Naive thymus-derived CD4-positive, alpha-beta T cell (primary cell): ENCODE data around the gene OLR1. TPM values are rescaled to one million over a fixed set of nuclear protein-coding genes. Genes with fewer than 3 reads are reported as not detected.
A peak's percentile ranks its signal among the peaks of the same experiment; 100 is the strongest.

Experiments used
- ATAC-seq: fragments of 150-1000 bp; cut with Tn5 transposase; 2 replicates; pipeline ENCODE4 v1.10.0; 2021; ENCODE audit warnings: mild to moderate bottlenecking, moderate library complexity
- CTCF ChIA-PET: fragments of 350-600 bp; sonication (Branson Sonifier 250); formaldehyde crosslinking; loops from one replicate; lab custom pipeline; 2021; ENCODE audit warnings: antibody characterized with exemption; lab: Charles Lee
- POLR2A ChIA-PET: fragments of 350-600 bp; sonication (Branson Sonifier 250); formaldehyde crosslinking; loops from one replicate; lab custom pipeline; 2021; ENCODE audit warnings: antibody characterized with exemption, inconsistent platforms; lab: Charles Lee
- DNase-seq, 9 donors: peaks; one replicate each; pipeline versions ENCODE4 v3.0.0 to v3.0.0-alpha.2; 2020 to 2022; ENCODE audit warnings: mixed read lengths in 1 of 9
- H3K27ac ChIP-seq: one replicate; pipeline ENCODE4 v1.7.0; 2013; ENCODE audit warnings: mild to moderate bottlenecking, low read depth, low read length, moderate library complexity
- H3K27me3 ChIP-seq, 2 donors: one replicate each; pipeline ENCODE4 v1.7.0; 2013; ENCODE audit warnings: low read length in 2 of 2, mild to moderate bottlenecking in 2 of 2, moderate library complexity in 2 of 2; ENCODE audit not compliant: control insufficient read depth in 2 of 2, insufficient read depth in 2 of 2
- H3K36me3 ChIP-seq, 3 experiments: 1 replicate in 2 of 3; 2 replicates in 1 of 3; pipeline ENCODE4 v1.7.0; 2013; ENCODE audit warnings: low read length in 3 of 3, mild to moderate bottlenecking in 3 of 3, moderate library complexity in 1 of 3; ENCODE audit not compliant: insufficient read depth in 3 of 3, control insufficient read depth in 2 of 3
- H3K4me1 ChIP-seq, 2 donors: one replicate each; pipeline ENCODE4 v1.7.0; 2013; ENCODE audit warnings: low read length in 2 of 2, mild to moderate bottlenecking in 2 of 2, moderate library complexity in 1 of 2; ENCODE audit not compliant: control insufficient read depth in 2 of 2, insufficient read depth in 2 of 2
- H3K4me3 ChIP-seq: 2 replicates; pipeline ENCODE4 v1.7.0; 2013; ENCODE audit warnings: mild to moderate bottlenecking, low read length
- H3K9me3 ChIP-seq, 3 experiments: 1 replicate in 2 of 3; 2 replicates in 1 of 3; pipeline ENCODE4 v1.7.0; 2013; ENCODE audit warnings: low read length in 3 of 3; ENCODE audit not compliant: control insufficient read depth in 2 of 3
- H3K27ac Mint-ChIP-seq, 9 donors: one replicate each; pipeline ENCODE4 v1.8.0; 2020 to 2022; ENCODE audit warnings: mixed read lengths in 9 of 9, mild to moderate bottlenecking in 8 of 9, moderate library complexity in 5 of 9, inconsistent platforms in 2 of 9
- H3K27me3 Mint-ChIP-seq, 5 donors: one replicate each; pipeline ENCODE4 v1.8.0; 2021 to 2022; ENCODE audit warnings: mixed read lengths in 5 of 5, mild to moderate bottlenecking in 1 of 5
- H3K36me3 Mint-ChIP-seq, 5 donors: one replicate each; pipeline ENCODE4 v1.8.0; 2020 to 2022; ENCODE audit warnings: mixed read lengths in 5 of 5, mild to moderate bottlenecking in 3 of 5, inconsistent platforms in 1 of 5
- H3K4me1 Mint-ChIP-seq, 7 donors: one replicate each; pipeline ENCODE4 v1.8.0; 2020 to 2022; ENCODE audit warnings: mixed read lengths in 7 of 7, mild to moderate bottlenecking in 3 of 7, inconsistent platforms in 1 of 7
- H3K4me3 Mint-ChIP-seq, 10 donors: one replicate each; pipeline ENCODE4 v1.8.0; 2020 to 2022; ENCODE audit warnings: mild to moderate bottlenecking in 10 of 10, mixed read lengths in 10 of 10, moderate library complexity in 6 of 10, inconsistent platforms in 2 of 10
- H3K9me3 Mint-ChIP-seq, 11 donors: one replicate each; pipeline ENCODE4 v1.8.0; 2020 to 2022; ENCODE audit warnings: mixed read lengths in 11 of 11, mild to moderate bottlenecking in 4 of 11, inconsistent platforms in 1 of 11, moderate library complexity in 1 of 11
- intact Hi-C, 2 donors: fragments of 100-400 bp; cut with micrococcal nuclease; formaldehyde crosslinking; loops; one replicate each; pipeline ENCODE4 v1.15.1; 2023
- polyA plus RNA-seq, 2 donors: library from polyadenylated mRNA; unstranded; fragments of 300-500 nt; fragmentation: Illumina TruSeq; gene quantifications; one replicate each; pipeline ENCODE4 v1.2.3, GENCODE V29; 2021
- total RNA-seq, 6 experiments: library from RNA in 5 of 6; stranded (reverse) in 5 of 6; gene quantifications; 1 replicate in 5 of 6; 2 replicates in 1 of 6; pipeline ENCODE4 v1.2.3 and lab custom pipeline; 2021 to 2026

The OLR1 gene
- total and polyA plus RNA-seq, 7 experiments from 2014 or later: 3.1 to 4.0 TPM; not detected in 5

- H3K4me1 ChIP-seq: no peaks in the 10 kb centered on the region
- Mint-ChIP-seq H3K36me3 (no peaks in the 10 kb centered on the region), H3K4me3 (no peak overlapping the region), H3K4me1 (peaks cover 0 to 2% (median 0%) of the 10 kb centered on the region in 7 donors), H3K27ac (no peak overlapping the region), H3K27me3 (peaks cover 10 to 45% (median 19%) of the 10 kb centered on the region in 5 donors), H3K9me3 (peaks cover 0 to 2% (median 0%) of the 10 kb centered on the region in 11 donors)
- ATAC-seq (no peak), DNase-seq (no peak)
- H3K27me3 ChIP-seq: no peaks in the 10 kb centered on the region
- intact Hi-C loops: no loop called here
- POLR2A ChIA-PET: no interaction called here
- no peaks in the 10 kb centered on the region for H3K9me3 ChIP-seq
- CTCF ChIA-PET: interaction anchor here (1.0 kb wide), 1 partner anchor 21 kb away, joined by 4 read pairs; no protein-coding TSS in a partner anchor
- no peaks in the 10 kb centered on the region for H3K36me3 ChIP-seq
- no peak overlapping the region for H3K4me3 ChIP-seq
- H3K27ac ChIP-seq: no peak overlapping the region
Observed at GRCh38 chr12:10174986-10175614, 3.2 kb upstream of the OLR1 start.

DNA sequence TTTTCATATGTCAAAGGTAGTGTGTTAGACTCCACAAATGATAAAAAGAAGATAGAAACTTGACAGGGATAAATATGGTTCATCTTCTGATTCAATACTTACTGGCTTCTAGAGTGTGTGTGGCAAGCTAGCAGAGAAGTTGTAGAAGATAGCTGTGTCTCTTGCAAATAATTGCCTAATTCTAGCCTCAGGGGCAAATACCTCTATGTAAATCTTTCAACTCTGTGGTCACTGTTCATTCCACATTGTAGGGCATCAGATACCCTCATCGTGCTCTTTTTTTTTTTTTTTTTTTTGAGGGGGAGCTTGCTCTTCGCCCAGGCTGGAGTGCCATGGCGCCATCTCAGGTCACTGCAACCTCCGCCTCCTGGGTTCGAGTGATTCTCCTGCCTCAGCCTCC lies 1.7 kb downstream of the OLR1 start:
- Mint-ChIP-seq H3K27me3 (peaks cover 12 to 45% (median 19%) of the 10 kb centered on the region in 5 donors), H3K27ac (no peak overlapping the region), H3K36me3 (no peaks in the 10 kb centered on the region), H3K4me1 (peaks cover 0 to 2% (median 0%) of the 10 kb centered on the region in 7 donors), H3K4me3 (no peak overlapping the region), H3K9me3 (no peaks in the 10 kb centered on the region)
- ATAC-seq: no peak
- CTCF ChIA-PET: interaction anchor here (0.5 to 1.2 kb wide), 2 partner anchors 20 to 420 kb away, joined by 3 read pairs; no protein-coding TSS in a partner anchor
- no peak overlapping the region for H3K4me3 ChIP-seq
- POLR2A ChIA-PET: interaction anchor here (1.1 kb wide), 1 partner anchor 302 kb away, joined by 3 read pairs; no protein-coding TSS in a partner anchor
- H3K4me1 ChIP-seq: no peaks in the 10 kb centered on the region
- no peaks in the 10 kb centered on the region for H3K36me3 ChIP-seq
- H3K27ac ChIP-seq: no peak overlapping the region
- H3K27me3 ChIP-seq: no peaks in the 10 kb centered on the region
- DNase-seq: no peak
- intact Hi-C loops: no loop called here
- H3K9me3 ChIP-seq: no peaks in the 10 kb centered on the region

- H3K27ac Mint-ChIP-seq: no peak overlapping the region
- DNase-seq (no peak), ATAC-seq (no peak)
- no peak overlapping the region for H3K4me3 Mint-ChIP-seq
- no peak overlapping the region for H3K27ac ChIP-seq
- no peaks in the 10 kb centered on the region for H3K27me3 ChIP-seq
- peaks cover 0 to 2% (median 0%) of the 10 kb centered on the region in 7 donors for H3K4me1 Mint-ChIP-seq
- H3K36me3 ChIP-seq: no peaks in the 10 kb centered on the region
- no peaks in the 10 kb centered on the region for H3K9me3 ChIP-seq
- no peaks in the 10 kb centered on the region for H3K4me1 ChIP-seq
- intact Hi-C loops: no loop called here
- H3K4me3 ChIP-seq: no peak overlapping the region
- CTCF ChIA-PET: no interaction called here
- no peaks in the 10 kb centered on the region for H3K9me3 Mint-ChIP-seq
- H3K27me3 Mint-ChIP-seq: peaks cover 4 to 37% (median 19%) of the 10 kb centered on the region in 5 donors
- H3K36me3 Mint-ChIP-seq: no peaks in the 10 kb centered on the region
- POLR2A ChIA-PET: interaction anchor here (1.1 kb wide), 1 partner anchor 301 kb away, joined by 3 read pairs; no protein-coding TSS in a partner anchor
Observed at GRCh38 chr12:10169104-10169503, 2.8 kb downstream of the OLR1 start.

- intact Hi-C loops: no loop called here
- peaks cover 4 to 37% (median 13%) of the 10 kb centered on the region in 5 donors for H3K27me3 Mint-ChIP-seq
- ChIA-PET POLR2A (no interaction called here), CTCF (no interaction called here)
- Histone ChIP-seq H3K4me1 (no peaks in the 10 kb centered on the region), H3K27me3 (no peaks in the 10 kb centered on the region), H3K4me3 (no peak overlapping the region), H3K9me3 (no peaks in the 10 kb centered on the region), H3K27ac (no peak overlapping the region), H3K36me3 (no peaks in the 10 kb centered on the region)
- H3K4me1 Mint-ChIP-seq: peaks cover 0 to 2% (median 0%) of the 10 kb centered on the region in 7 donors
- H3K9me3 Mint-ChIP-seq: no peaks in the 10 kb centered on the region
- no peaks in the 10 kb centered on the region for H3K36me3 Mint-ChIP-seq
- DNase-seq (no peak), ATAC-seq (peak; percentile 68)
- no peak overlapping the region for H3K4me3 Mint-ChIP-seq
- H3K27ac Mint-ChIP-seq: no peak overlapping the region
Observed at GRCh38 chr12:10167599-10167998, 4.3 kb downstream of the OLR1 start.

- H3K27me3 Mint-ChIP-seq: peaks cover 0 to 31% (median 5%) of the 10 kb centered on the region in 5 donors
- H3K36me3 Mint-ChIP-seq: no peaks in the 10 kb centered on the region
- no peaks in the 10 kb centered on the region for H3K4me1 ChIP-seq
- ChIA-PET CTCF (no interaction called here), POLR2A (no interaction called here)
- no peaks in the 10 kb centered on the region for H3K27me3 ChIP-seq
- peaks cover 0 to 2% (median 0%) of the 10 kb centered on the region in 7 donors for H3K4me1 Mint-ChIP-seq
- H3K27ac Mint-ChIP-seq: no peak overlapping the region
- no peak for DNase-seq
- no peak overlapping the region for H3K4me3 Mint-ChIP-seq
- no peaks in the 10 kb centered on the region for H3K9me3 ChIP-seq
- intact Hi-C loops: no loop called here
- no peak for ATAC-seq
- H3K36me3 ChIP-seq: no peaks in the 10 kb centered on the region
- H3K4me3 ChIP-seq: no peak overlapping the region
- no peak overlapping the region for H3K27ac ChIP-seq
- H3K9me3 Mint-ChIP-seq: no peaks in the 10 kb centered on the region
Observed at GRCh38 chr12:10165421-10165820, 6.5 kb downstream of the OLR1 start.

- intact Hi-C loops: no loop called here
- Histone ChIP-seq H3K4me1 (no peaks in the 10 kb centered on the region), H3K27me3 (no peaks in the 10 kb centered on the region), H3K4me3 (no peak overlapping the region), H3K27ac (no peak overlapping the region), H3K9me3 (no peaks in the 10 kb centered on the region), H3K36me3 (no peaks in the 10 kb centered on the region)
- peak overlapping the region in 1 of 9 donors; percentile 36 for H3K27ac Mint-ChIP-seq
- peaks cover 0 to 5% (median 0%) of the 10 kb centered on the region in 7 donors for H3K4me1 Mint-ChIP-seq
- no peaks in the 10 kb centered on the region for H3K9me3 Mint-ChIP-seq
- DNase-seq (no peak), ATAC-seq (no peak)
- ChIA-PET POLR2A (no interaction called here), CTCF (no interaction called here)
- H3K27me3 Mint-ChIP-seq: peaks cover 0 to 43% (median 0%) of the 10 kb centered on the region in 5 donors
- H3K4me3 Mint-ChIP-seq: no peak overlapping the region
- no peaks in the 10 kb centered on the region for H3K36me3 Mint-ChIP-seq
Observed at GRCh38 chr12:10163084-10163483, 8.8 kb downstream of the OLR1 start.
